Activated T-helper 2 cell treated with anti-CD3 and anti-CD28 coated beads, Interferon-gamma antibody, Interleukin-2, Interleukin-4, amounts not matched to agents 10 μg/mL and 5 μg/mL and 100 μg/mL, durations not matched to agents 14 hours and 24 hours and 36 hours (primary cell): ENCODE measurements around the gene SPTB. TPM values are rescaled to one million over a fixed set of nuclear protein-coding genes. Genes with fewer than 3 reads are reported as not detected.

Experiments
- DNase-seq: peaks from one replicate; pipeline ENCODE4 v3.0.0; 2021; ENCODE audit warnings: low spot score
- H3K27ac Mint-ChIP-seq: one replicate; pipeline ENCODE4 v1.8.0; 2021; ENCODE audit warnings: mixed read lengths
- H3K27me3 Mint-ChIP-seq: one replicate; pipeline ENCODE4 v1.8.0; 2021; ENCODE audit warnings: low read depth, mixed read lengths
- H3K36me3 Mint-ChIP-seq: one replicate; pipeline ENCODE4 v1.8.0; 2021; ENCODE audit warnings: low read depth, mixed read lengths
- H3K4me1 Mint-ChIP-seq: one replicate; pipeline ENCODE4 v1.8.0; 2021; ENCODE audit warnings: low read depth, mixed read lengths
- H3K4me3 Mint-ChIP-seq: one replicate; pipeline ENCODE4 v1.8.0; 2021; ENCODE audit warnings: low read depth, mild to moderate bottlenecking, moderate library complexity, mixed read lengths
- H3K9me3 Mint-ChIP-seq: one replicate; pipeline ENCODE4 v1.8.0; 2021; ENCODE audit warnings: mixed read lengths
- intact Hi-C: fragments of 100-400 bp; cut with micrococcal nuclease; formaldehyde crosslinking; loops from one replicate; pipeline ENCODE4 v1.15.1; 2023
- total RNA-seq: library from RNA; stranded (reverse); gene quantifications from 2 replicates; pipeline ENCODE4 v1.2.3, GENCODE V29; 2022

Gene SPTB
- total RNA-seq, 1 donor from 2014 or later = 0.05 TPM

- Mint-ChIP-seq H3K27me3 (peaks cover 30% of the 10 kb centered on the region), H3K4me3 (no peak overlapping the region), H3K4me1 (no peaks in the 10 kb centered on the region), H3K27ac (no peak overlapping the region), H3K36me3 (no peaks in the 10 kb centered on the region), H3K9me3 (no peaks in the 10 kb centered on the region)
- intact Hi-C loops = no loop called here
- no peak for DNase-seq
These were observed 37.6 kb downstream of the SPTB start for GRCh38 chr14:64841772-64842750.

- Mint-ChIP-seq H3K9me3 (no peaks in the 10 kb centered on the region), H3K27me3 (peaks cover 29% of the 10 kb centered on the region), H3K4me1 (no peaks in the 10 kb centered on the region), H3K27ac (no peak overlapping the region), H3K4me3 (no peak overlapping the region), H3K36me3 (no peaks in the 10 kb centered on the region)
- no peak for DNase-seq
- intact Hi-C loops = no loop called here
These were observed 38.5 kb downstream of the SPTB start for GRCh38 chr14:64841121-64841651.

GRCh38 chr14:64838656-64839055, 41.1 kb downstream of the SPTB start:
- Mint-ChIP-seq H3K4me1 (no peaks in the 10 kb centered on the region), H3K27ac (no peak overlapping the region)

GRCh38 chr14:64835431-64835830, 44.3 kb downstream of the SPTB start:
- Mint-ChIP-seq H3K27ac (no peak overlapping the region), H3K9me3 (no peaks in the 10 kb centered on the region), H3K4me3 (no peak overlapping the region), H3K27me3 (peaks cover 8% of the 10 kb centered on the region), H3K36me3 (no peaks in the 10 kb centered on the region), H3K4me1 (no peaks in the 10 kb centered on the region)
- intact Hi-C loops = no loop called here
- no peak for DNase-seq

More at GRCh38 chr14:64838656-64839055, 41.1 kb downstream of the SPTB start:
- peaks cover 16% of the 10 kb centered on the region for H3K27me3 Mint-ChIP-seq
- H3K4me3 Mint-ChIP-seq = no peak overlapping the region
- H3K36me3 Mint-ChIP-seq = no peaks in the 10 kb centered on the region
- intact Hi-C loops = no loop called here
- no peaks in the 10 kb centered on the region for H3K9me3 Mint-ChIP-seq
- DNase-seq = no peak

- intact Hi-C loops = no loop called here
- Mint-ChIP-seq H3K36me3 (no peaks in the 10 kb centered on the region), H3K9me3 (no peaks in the 10 kb centered on the region), H3K4me1 (no peaks in the 10 kb centered on the region), H3K4me3 (no peak overlapping the region), H3K27me3 (peaks cover 8% of the 10 kb centered on the region), H3K27ac (no peak overlapping the region)
- no peak for DNase-seq
These were observed 44.7 kb downstream of the SPTB start for GRCh38 chr14:64834965-64835364.

- H3K9me3 Mint-ChIP-seq = no peaks in the 10 kb centered on the region
- no peaks in the 10 kb centered on the region for H3K4me1 Mint-ChIP-seq
- H3K4me3 Mint-ChIP-seq = no peak overlapping the region
- DNase-seq = no peak
- intact Hi-C loops = no loop called here
- no peaks in the 10 kb centered on the region for H3K36me3 Mint-ChIP-seq
- H3K27ac Mint-ChIP-seq = no peak overlapping the region
- peaks cover 12% of the 10 kb centered on the region for H3K27me3 Mint-ChIP-seq
These were observed 48.3 kb downstream of the SPTB start for GRCh38 chr14:64831419-64831818.

- Mint-ChIP-seq H3K27ac (no peak overlapping the region), H3K27me3 (peaks cover 10% of the 10 kb centered on the region)
- intact Hi-C loops = no loop called here
These were observed 48.7 kb downstream of the SPTB start for GRCh38 chr14:64830961-64831360.

GRCh38 chr14:64828071-64828470, 51.6 kb downstream of the SPTB start:
- intact Hi-C loops = no loop called here
- no peak overlapping the region for H3K4me3 Mint-ChIP-seq
- peaks cover 5% of the 10 kb centered on the region for H3K4me1 Mint-ChIP-seq
- no peaks in the 10 kb centered on the region for H3K9me3 Mint-ChIP-seq
- peaks cover 24% of the 10 kb centered on the region for H3K27me3 Mint-ChIP-seq
- no peak for DNase-seq
- H3K27ac Mint-ChIP-seq = no peak overlapping the region
- H3K36me3 Mint-ChIP-seq = no peaks in the 10 kb centered on the region

More at GRCh38 chr14:64830961-64831360, 48.7 kb downstream of the SPTB start:
- Mint-ChIP-seq H3K4me3 (no peak overlapping the region), H3K36me3 (no peaks in the 10 kb centered on the region), H3K4me1 (no peaks in the 10 kb centered on the region), H3K9me3 (no peaks in the 10 kb centered on the region)
- no peak for DNase-seq

GRCh38 chr14:64826845-64827244, 52.9 kb downstream of the SPTB start:
- Mint-ChIP-seq H3K27me3 (peaks cover 25% of the 10 kb centered on the region), H3K27ac (no peak overlapping the region), H3K4me1 (peaks cover 5% of the 10 kb centered on the region), H3K4me3 (no peak overlapping the region), H3K36me3 (no peaks in the 10 kb centered on the region), H3K9me3 (no peaks in the 10 kb centered on the region)
- no peak for DNase-seq
- intact Hi-C loops = no loop called here

GRCh38 chr14:64826333-64826732, 53.4 kb downstream of the SPTB start:
- no peaks in the 10 kb centered on the region for H3K9me3 Mint-ChIP-seq
- no peak overlapping the region for H3K4me3 Mint-ChIP-seq
- H3K36me3 Mint-ChIP-seq = no peaks in the 10 kb centered on the region
- peaks cover 5% of the 10 kb centered on the region for H3K4me1 Mint-ChIP-seq
- peaks cover 27% of the 10 kb centered on the region for H3K27me3 Mint-ChIP-seq
- no peak for DNase-seq
- intact Hi-C loops = no loop called here
- H3K27ac Mint-ChIP-seq = no peak overlapping the region

GRCh38 chr14:64825509-64825908, 54.2 kb downstream of the SPTB start:
- Mint-ChIP-seq H3K27ac (no peak overlapping the region), H3K9me3 (no peaks in the 10 kb centered on the region), H3K4me1 (peaks cover 5% of the 10 kb centered on the region), H3K27me3 (peaks cover 34% of the 10 kb centered on the region), H3K36me3 (no peaks in the 10 kb centered on the region), H3K4me3 (no peak overlapping the region)
- intact Hi-C loops = no loop called here
- no peak for DNase-seq

GRCh38 chr14:64825006-64825405, 54.7 kb downstream of the SPTB start:
- intact Hi-C loops = no loop called here
- Mint-ChIP-seq H3K36me3 (no peaks in the 10 kb centered on the region), H3K4me1 (peaks cover 5% of the 10 kb centered on the region), H3K27me3 (peaks cover 36% of the 10 kb centered on the region), H3K27ac (no peak overlapping the region), H3K4me3 (no peak overlapping the region), H3K9me3 (no peaks in the 10 kb centered on the region)
- DNase-seq = no peak

- no peak overlapping the region for H3K27ac Mint-ChIP-seq
These were observed 55.2 kb downstream of the SPTB start for GRCh38 chr14:64824471-64824870.

More at GRCh38 chr14:64824471-64824870, 55.2 kb downstream of the SPTB start:
- H3K36me3 Mint-ChIP-seq = no peaks in the 10 kb centered on the region
- no peaks in the 10 kb centered on the region for H3K9me3 Mint-ChIP-seq
- intact Hi-C loops = loop anchor here (5.0 kb wide), 1 partner anchor 68 kb away; no protein-coding TSS in a partner anchor
- H3K4me1 Mint-ChIP-seq = peaks cover 5% of the 10 kb centered on the region
- peaks cover 35% of the 10 kb centered on the region for H3K27me3 Mint-ChIP-seq
- H3K4me3 Mint-ChIP-seq = no peak overlapping the region
- no peak for DNase-seq
